Gastroesophageal sphincter (tissue), 4 donors: Measurements from ENCODE around the gene COLQ. TPM values are rescaled to one million over a fixed set of nuclear protein-coding genes. Genes with fewer than 3 reads are reported as not detected.

Experiments
- ATAC-seq: fragments of 150-250 bp; one replicate; pipeline ENCODE4 v1.9.1; 2016; ENCODE audit warnings: mild to moderate bottlenecking, moderate library complexity
- H3K27ac ChIP-seq, 4 donors: fragments of 200-600 bp; sonication (generic) in 3 of 4; 1 replicate in 3 of 4; 2 replicates in 1 of 4; pipeline ENCODE4 v1.5.1; 2016 to 2019
- H3K27me3 ChIP-seq: fragments of 200-600 bp; sonication (generic); one replicate; pipeline ENCODE4 v1.5.1; 2019
- H3K36me3 ChIP-seq, 2 donors: fragments of 200-600 bp; sonication (generic); one replicate each; pipeline ENCODE4 v1.5.1; 2019; ENCODE audit warnings: control low read depth in 1 of 2
- H3K4me1 ChIP-seq, 3 donors: fragments of 200-600 bp; sonication (generic); 1 replicate in 2 of 3; 2 replicates in 1 of 3; pipeline ENCODE4 v1.5.1; 2016 to 2019; ENCODE audit warnings: control low read depth in 2 of 3
- H3K4me3 ChIP-seq, 2 donors: fragments of 200-600 bp; sonication (generic); one replicate each; pipeline ENCODE4 v1.5.1; 2019; ENCODE audit warnings: mild to moderate bottlenecking in 1 of 2, moderate library complexity in 1 of 2
- H3K9me3 ChIP-seq, 3 donors: fragments of 200-600 bp; sonication (generic); one replicate each; pipeline ENCODE4 v1.5.1; 2017 to 2019; ENCODE audit warnings: control low read depth in 2 of 3
- EP300 ChIP-seq: sonication (generic); formaldehyde crosslinking; IDR thresholded peaks from one replicate; pipeline ENCODE4 v1.6.1; 2017; ENCODE audit warnings: antibody characterized with exemption, mild to moderate bottlenecking
- POLR2A ChIP-seq, 2 donors: fragments of 450-650 bp; IDR thresholded peaks; one replicate each; pipeline ENCODE4 v1.6.1; 2017; ENCODE audit warnings: antibody characterized with exemption in 2 of 2, mild to moderate bottlenecking in 2 of 2, moderate library complexity in 1 of 2
- POLR2AphosphoS5 ChIP-seq: sonication (generic); formaldehyde crosslinking; IDR thresholded peaks from one replicate; pipeline ENCODE4 v1.6.1; 2017; ENCODE audit warnings: antibody characterized with exemption
- WGBS, 2 donors: methylation state at CpG; one replicate each; pipeline ENCODE4 v1.1.5; 2018; ENCODE audit warnings: low coverage in 1 of 2; 5-methylcytosine and 5-hydroxymethylcytosine counted together
- total RNA-seq, 4 donors: library from RNA; depleted of rRNA; stranded (reverse); fragments of >200 nt; gene quantifications; one replicate each; pipeline ENCODE4 v1.1.0, GENCODE V29; 2016
- TF ChIP-seq, protein P1 (sequence below), 4 experiments: fragments of 200-600 bp in 2 of 4; fragments of 450-650 bp in 2 of 4; sonication (generic) in 1 of 4; IDR thresholded peaks; one replicate each; pipeline ENCODE4 v1.5.1; 2017 to 2019; ENCODE audit warnings: antibody characterized with exemption in 4 of 4, mild to moderate bottlenecking in 2 of 4, moderate library complexity in 2 of 4

The COLQ gene
- total RNA-seq, 4 donors from 2014 or later, result 0.57 to 2.7 (median 1.8) TPM

DNA sequence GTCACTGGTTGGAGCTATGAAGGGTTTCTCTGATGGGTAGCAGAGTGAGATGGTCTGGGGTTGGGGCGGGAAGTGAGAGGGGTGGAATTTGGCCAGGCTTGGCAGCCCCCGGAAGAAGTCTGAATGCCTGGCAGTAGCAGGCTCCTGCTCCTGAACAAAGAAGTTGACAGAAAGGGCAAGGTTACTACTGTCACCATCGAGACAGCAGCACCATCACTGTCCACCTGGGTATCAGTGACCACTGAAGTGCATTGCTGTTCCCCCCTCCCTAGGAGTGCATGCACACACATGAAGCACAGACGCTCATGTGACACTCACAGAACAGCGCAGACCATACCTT, 42.9 kb downstream of the COLQ start:
- Histone ChIP-seq H3K36me3 (peaks cover 0 to 2% of the 10 kb centered on the region in 2 donors), H3K9me3 (no peaks in the 10 kb centered on the region), H3K27ac (no peak overlapping the region), H3K4me3 (no peak overlapping the region), H3K27me3 (no peaks in the 10 kb centered on the region), H3K4me1 (no peaks in the 10 kb centered on the region)
- TF ChIP-seq EP300 (no peak), POLR2A (IDR thresholded peaks at IDR 0.05) (no peak), POLR2AphosphoS5 (no peak)
- TF ChIP-seq, protein P1, sequence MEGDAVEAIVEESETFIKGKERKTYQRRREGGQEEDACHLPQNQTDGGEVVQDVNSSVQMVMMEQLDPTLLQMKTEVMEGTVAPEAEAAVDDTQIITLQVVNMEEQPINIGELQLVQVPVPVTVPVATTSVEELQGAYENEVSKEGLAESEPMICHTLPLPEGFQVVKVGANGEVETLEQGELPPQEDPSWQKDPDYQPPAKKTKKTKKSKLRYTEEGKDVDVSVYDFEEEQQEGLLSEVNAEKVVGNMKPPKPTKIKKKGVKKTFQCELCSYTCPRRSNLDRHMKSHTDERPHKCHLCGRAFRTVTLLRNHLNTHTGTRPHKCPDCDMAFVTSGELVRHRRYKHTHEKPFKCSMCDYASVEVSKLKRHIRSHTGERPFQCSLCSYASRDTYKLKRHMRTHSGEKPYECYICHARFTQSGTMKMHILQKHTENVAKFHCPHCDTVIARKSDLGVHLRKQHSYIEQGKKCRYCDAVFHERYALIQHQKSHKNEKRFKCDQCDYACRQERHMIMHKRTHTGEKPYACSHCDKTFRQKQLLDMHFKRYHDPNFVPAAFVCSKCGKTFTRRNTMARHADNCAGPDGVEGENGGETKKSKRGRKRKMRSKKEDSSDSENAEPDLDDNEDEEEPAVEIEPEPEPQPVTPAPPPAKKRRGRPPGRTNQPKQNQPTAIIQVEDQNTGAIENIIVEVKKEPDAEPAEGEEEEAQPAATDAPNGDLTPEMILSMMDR (IDR thresholded peaks at IDR 0.05), result no peak
- no peak for ATAC-seq
- 80 to 88% methylated on average over 3 of the region's 5 CpGs for WGBS, 2 donors

DNA sequence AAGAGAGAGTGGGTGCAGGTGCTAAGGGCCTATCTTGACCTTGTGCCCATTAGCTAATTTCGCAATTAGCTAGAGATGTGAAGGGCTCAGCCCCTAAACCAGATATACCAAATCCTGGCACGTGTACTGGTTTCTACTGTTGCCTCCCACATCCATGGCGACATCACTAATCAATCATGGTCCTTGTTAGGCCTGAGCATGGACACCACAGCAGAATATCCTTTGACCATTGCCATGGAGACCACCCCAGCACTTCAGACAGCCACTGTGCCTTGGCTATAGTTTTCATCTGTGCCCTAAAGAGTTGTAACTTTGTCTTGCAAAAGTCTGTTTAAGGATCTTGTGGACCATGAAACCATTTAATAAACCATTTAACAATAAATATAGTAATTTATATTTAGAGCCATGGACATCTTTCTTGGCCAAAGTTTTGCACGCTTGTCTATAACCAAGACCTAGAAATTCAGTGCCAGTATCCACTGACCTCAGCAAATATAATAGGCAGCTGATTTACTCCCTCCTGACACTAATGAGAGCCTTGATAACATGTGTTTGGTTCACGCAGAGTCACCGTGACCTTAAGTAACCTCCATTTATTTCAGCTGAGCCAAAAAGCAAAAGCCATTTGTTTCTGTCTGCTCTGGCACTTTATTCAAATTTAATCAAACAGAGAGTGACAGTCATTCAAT, 43.4 kb downstream of the COLQ start:
- H3K4me1 ChIP-seq, result no peaks in the 10 kb centered on the region
- ATAC-seq, result no peak
- no peak overlapping the region for H3K27ac ChIP-seq
- no peak overlapping the region for H3K4me3 ChIP-seq
- H3K27me3 ChIP-seq, result no peaks in the 10 kb centered on the region
- peaks cover 0 to 2% of the 10 kb centered on the region in 2 donors for H3K36me3 ChIP-seq
- TF ChIP-seq, protein P1 (IDR thresholded peaks at IDR 0.05), result no peak
- TF ChIP-seq POLR2A (IDR thresholded peaks at IDR 0.05) (no peak), EP300 (no peak), POLR2AphosphoS5 (no peak)
- no peaks in the 10 kb centered on the region for H3K9me3 ChIP-seq
- WGBS, 2 donors, result 83 to 84% methylated on average over 4 of the region's 6 CpGs

DNA sequence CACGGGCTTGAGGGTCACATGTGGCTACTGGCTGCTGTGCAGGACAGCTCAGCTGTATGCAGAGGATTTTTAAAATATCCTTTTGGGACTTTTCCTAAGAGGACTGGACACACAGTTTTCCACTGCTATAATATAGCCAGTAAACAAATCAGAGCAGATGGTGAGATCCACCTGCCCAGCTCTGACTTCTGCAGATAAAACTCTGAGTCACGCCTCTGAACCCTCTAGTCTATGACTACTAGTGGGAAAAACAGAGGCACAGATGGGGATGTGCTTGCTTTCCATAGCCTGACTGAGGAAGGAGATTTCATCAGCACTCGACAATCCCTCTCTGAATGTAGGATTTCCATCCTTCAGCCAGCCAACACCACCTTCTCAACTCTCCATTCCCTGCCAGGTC, 45.1 kb downstream of the COLQ start:
- WGBS, 2 donors, result 40 to 67% methylated on average over 1 of the region's 3 CpGs
- ATAC-seq, result no peak
- Histone ChIP-seq H3K36me3 (peaks cover 0 to 2% of the 10 kb centered on the region in 2 donors), H3K4me3 (no peak overlapping the region), H3K4me1 (no peaks in the 10 kb centered on the region), H3K9me3 (no peaks in the 10 kb centered on the region), H3K27me3 (no peaks in the 10 kb centered on the region), H3K27ac (no peak overlapping the region)
- TF ChIP-seq EP300 (no peak), POLR2A (IDR thresholded peaks at IDR 0.05) (no peak), POLR2AphosphoS5 (no peak)
- TF ChIP-seq, protein P1 (IDR thresholded peaks at IDR 0.05), result no peak

DNA sequence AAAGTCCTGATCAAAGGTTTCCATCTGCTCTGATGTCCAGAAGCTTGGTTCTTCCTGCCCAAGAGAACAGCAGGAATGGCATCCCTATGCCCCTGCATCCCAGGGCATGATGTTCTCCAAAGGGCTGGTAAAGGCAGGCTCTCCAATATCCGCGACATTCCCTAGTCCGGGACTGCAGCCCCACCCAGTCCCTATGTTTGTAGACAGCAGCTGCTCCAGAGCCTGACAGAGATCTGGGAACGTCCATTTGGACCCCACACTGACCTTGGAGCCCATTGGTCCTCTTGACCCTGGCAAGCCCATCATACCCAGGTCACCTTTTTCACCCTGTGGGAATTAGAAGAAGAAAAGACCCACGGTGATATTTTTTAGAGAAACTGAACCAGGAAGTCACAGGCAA, 46.3 kb downstream of the COLQ start:
- Histone ChIP-seq H3K4me1 (no peaks in the 10 kb centered on the region), H3K27ac (no peak overlapping the region), H3K4me3 (no peak overlapping the region), H3K27me3 (no peaks in the 10 kb centered on the region), H3K9me3 (no peaks in the 10 kb centered on the region), H3K36me3 (peaks cover 0 to 10% of the 10 kb centered on the region in 2 donors)
- no peak for ATAC-seq
- 38 to 94% methylated on average over 4 to 5 of the region's 5 CpGs for WGBS, 2 donors
- TF ChIP-seq, protein P1 (IDR thresholded peaks at IDR 0.05), result no peak
- no peak for TF ChIP-seq EP300
- TF ChIP-seq POLR2AphosphoS5, result no peak

DNA sequence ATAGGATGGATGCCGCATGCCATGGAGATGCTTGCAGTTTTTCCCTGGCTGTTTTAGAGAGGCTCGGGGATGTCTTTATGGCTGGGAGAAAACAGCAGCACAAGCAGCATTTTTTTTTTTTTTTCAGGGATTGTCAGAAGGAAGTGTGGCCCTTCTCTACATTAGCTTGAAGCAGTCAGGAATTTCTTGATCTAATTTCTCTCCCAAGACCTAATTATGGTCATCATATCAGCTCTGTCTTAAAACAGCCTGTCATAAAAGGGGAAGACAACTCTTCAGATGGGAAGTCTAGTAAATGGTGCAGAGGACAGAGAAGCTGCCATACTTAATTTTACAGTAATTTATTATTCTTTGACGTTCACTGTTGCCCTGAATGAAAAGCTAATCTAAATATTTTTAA, 49.6 kb downstream of the COLQ start:
- Histone ChIP-seq H3K36me3 (peaks cover 0 to 10% of the 10 kb centered on the region in 2 donors), H3K4me3 (no peak overlapping the region), H3K27me3 (no peaks in the 10 kb centered on the region), H3K27ac (no peak overlapping the region), H3K9me3 (no peaks in the 10 kb centered on the region), H3K4me1 (no peaks in the 10 kb centered on the region)
- no peak for TF ChIP-seq POLR2A (IDR thresholded peaks at IDR 0.05)
- ATAC-seq, result no peak
- 68 to 88% methylated on average over 3 of the region's 3 CpGs for WGBS, 2 donors
